ENCODE results near the gene IFT80. TPM values are rescaled to one million over a fixed set of nuclear protein-coding genes. Genes with fewer than 3 reads are reported as not detected.
"Not testable (repeated sequence)": the region's sequence is repeated elsewhere in the genome, so short reads cannot be mapped to it uniquely, and the experiment has no call there.

IFT80 gene
- total RNA-seq, 1 donor from 2014 or later = 26.8 TPM

DNA sequence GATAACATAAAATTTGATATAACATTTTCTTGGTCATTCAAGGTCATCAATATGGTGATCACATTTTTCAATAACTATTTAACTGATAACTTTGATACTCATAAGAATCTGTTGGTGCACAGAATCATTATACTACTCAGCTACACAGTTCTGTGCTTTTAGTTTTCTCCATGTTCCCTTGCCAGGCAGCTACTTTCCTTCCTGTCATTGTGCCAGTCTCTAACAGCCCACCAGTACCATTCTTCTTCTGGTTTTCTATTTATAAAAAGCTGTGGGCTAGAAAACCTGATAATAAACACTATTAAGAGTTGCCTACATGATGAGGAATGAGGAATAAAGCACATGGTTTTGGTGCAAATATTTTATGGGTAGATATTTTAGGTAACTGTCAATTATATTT, 96.2 kb downstream of the IFT80 start:
- ATAC-seq = no peak
- intact Hi-C loops (cut with DNase I) = no loop called here

DNA sequence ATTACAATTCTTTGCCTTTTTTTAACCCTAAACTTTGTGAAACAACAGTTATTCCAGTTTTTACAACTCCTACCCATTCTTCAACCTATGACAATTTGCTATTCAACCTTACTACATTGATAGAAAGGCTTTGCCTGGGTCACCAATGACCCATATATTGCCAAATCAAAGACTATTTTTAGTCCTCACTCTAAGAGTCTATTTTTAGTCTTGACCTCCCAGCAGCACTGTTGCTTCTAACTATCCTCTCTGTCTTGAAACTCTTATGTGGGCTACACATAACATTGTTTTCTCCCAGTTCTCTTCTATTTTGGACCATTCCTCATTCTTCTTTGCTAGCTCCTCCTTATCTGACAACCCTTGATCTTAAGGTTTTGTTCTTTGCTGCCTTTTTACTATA, 102.4 kb downstream of the IFT80 start:
- ATAC-seq = peak; percentile 44

More for the DNA sequence above, 96.2 kb downstream of the IFT80 start:
- no peak for DNase-seq (ENCODE audit: low spot score)

DNA sequence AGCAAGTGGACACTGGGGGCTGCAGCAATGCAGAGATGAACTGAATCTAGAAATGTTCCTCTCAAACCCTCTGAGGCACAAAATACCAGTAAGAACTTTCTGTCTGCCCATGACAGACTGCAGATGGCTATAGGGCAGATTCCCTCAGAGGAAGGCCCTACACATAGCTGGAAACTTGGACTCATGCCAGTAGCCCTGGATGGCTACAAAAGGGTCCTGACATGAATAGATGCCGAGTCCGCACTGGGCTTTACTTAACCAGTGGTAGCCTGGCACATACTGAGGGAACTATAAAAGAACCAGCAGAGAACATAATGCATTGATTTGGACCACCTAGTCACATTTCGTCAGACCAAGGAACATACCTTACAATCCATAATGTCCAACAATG, 107.1 kb downstream of the IFT80 start:
- intact Hi-C loops (cut with DNase I) = no loop called here
- no peak for ATAC-seq
- DNase-seq (ENCODE audit: low spot score) = no peak

More for the DNA sequence above, 102.4 kb downstream of the IFT80 start:
- intact Hi-C loops (cut with DNase I) = no loop called here
- DNase-seq (ENCODE audit: low spot score) = no peak

DNA sequence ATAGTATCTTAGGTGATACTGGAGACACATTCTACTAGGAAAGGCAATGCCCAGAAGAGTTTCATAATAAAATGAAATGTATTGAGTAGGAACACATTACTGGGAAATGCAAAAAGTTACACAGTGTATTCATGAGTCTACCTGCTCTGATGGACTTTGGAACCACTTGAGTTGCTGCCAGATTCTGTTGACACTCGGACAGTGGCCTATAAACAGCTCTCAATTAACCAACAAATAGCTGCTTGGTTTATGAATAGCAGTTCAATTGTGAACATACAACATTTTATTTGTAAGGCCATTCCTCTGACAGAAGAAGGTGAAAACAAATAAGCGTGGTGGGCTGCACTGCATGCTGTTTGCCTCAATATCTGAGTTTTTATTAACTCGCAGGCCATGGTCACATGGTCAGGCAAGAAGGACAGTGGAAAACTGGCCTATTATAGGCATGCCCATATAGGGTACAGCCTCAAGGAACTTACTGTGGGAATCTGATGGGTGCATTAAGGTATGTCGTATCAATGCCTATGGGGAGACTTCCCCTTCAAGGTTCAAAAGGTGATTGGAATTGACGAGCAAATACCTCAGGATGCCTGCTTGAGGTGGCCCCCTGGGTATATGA, 107.6 kb downstream of the IFT80 start:
- no peak for DNase-seq (ENCODE audit: low spot score)
- no peak for ATAC-seq
- intact Hi-C loops (cut with DNase I) = no loop called here

DNA sequence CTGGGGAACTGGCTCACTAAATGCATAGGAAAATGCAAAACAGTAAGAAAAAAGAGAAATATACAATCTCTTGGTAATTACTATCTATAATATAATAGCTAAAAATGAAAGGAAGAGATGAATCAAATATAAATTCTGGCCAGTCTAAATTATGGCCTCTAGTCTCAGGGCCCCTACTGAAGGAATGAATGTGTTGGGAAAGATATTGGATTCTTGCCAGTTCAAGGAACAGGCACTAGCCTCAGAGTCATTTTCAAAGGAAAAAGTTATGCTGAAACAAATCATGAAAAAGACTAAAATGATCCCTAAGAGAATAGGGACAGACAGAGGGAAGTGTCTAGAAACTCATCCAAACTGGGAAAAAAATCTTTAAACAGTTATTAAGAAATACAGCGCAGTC, 111.4 kb downstream of the IFT80 start:
- ATAC-seq (no peak), DNase-seq (ENCODE audit: low spot score) (no peak)
- intact Hi-C loops (cut with DNase I) = no loop called here

DNA sequence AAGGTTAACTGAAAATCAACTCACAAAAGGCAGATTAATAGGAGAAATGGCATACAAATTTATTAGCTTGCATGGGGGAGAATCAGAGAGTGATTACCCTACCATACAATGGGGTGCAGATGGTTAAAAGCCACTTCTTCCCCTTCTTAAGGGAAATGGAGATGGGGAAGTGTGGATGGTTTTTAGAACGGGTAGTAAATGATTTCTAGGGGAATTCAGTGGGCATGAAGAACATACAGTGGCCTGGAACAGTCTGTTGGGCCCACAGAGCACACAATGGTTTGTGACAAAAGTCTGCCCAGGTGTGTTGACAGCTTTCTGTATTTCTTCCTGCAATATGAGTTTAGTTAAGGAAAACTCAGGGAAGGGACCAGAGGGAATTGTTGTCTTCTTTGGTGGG, 112.8 kb downstream of the IFT80 start:
- DNase-seq (ENCODE audit: low spot score) (no peak), ATAC-seq (no peak)
- intact Hi-C loops (cut with DNase I) = no loop called here

DNA sequence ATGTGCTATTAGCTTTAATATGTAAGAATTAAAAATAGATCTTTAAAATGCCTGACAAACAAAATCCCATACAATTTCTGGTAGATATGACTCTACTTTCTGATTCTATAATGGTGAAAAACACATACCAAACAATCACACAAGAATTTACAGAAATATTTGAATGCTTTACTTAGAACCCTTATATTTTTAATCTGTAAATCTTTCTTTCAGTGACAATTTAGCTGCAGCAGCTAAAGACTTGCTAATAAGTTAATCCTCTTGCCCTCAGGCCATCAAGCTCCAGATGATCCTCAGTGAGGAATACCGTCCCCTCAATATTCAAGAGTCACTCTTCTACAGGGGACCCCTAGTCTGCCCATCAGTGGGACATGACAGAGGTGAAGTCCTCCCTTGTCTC, 118.2 kb downstream of the IFT80 start:
- DNase-seq (ENCODE audit: low spot score) (no peak), ATAC-seq (no peak)
- intact Hi-C loops (cut with DNase I) = no loop called here

DNA sequence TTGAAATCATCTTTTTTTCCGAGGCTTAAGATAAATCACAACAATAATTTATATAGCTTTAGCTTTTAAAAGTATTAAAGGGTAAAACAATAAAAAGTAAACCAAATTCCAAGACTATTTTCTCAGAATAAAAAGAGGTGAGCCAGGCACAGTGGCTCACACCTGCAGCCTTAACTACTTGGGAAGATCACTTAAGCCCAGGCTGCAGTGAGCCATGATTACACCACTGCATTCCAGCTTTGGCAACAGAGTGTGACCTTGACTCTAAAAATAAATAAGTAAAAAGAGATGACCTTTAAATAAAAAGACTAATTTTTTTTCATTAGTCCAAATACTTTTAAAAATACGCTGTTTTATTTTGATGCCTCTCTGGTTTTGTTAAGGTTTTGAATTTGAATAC, 119.4 kb downstream of the IFT80 start:
- DNase-seq (ENCODE audit: low spot score) (no peak), ATAC-seq (no peak)
- intact Hi-C loops (cut with DNase I) = no loop called here

DNA sequence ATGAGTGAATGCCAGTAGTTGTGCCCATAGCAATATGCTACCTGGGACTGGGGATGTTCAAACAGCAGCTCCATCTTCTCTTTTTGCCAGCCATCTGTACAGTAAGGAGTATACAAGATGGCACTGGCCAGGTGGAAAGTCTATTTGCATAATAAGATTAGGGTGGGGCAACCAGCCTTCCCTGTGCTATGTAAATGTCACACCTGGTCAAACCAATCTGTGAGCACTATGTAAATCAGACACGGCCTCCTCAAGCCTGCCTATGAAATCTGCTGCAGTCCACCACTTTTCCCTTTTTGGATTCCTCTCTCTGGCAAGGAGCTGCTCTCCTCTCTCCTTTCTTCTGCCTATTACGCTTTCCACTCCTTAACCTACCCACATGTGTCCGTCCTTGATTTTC, 120.8 kb downstream of the IFT80 start:
- intact Hi-C loops (cut with DNase I) = no loop called here
- DNase-seq (ENCODE audit: low spot score) = no peak
- ATAC-seq = no peak

DNA sequence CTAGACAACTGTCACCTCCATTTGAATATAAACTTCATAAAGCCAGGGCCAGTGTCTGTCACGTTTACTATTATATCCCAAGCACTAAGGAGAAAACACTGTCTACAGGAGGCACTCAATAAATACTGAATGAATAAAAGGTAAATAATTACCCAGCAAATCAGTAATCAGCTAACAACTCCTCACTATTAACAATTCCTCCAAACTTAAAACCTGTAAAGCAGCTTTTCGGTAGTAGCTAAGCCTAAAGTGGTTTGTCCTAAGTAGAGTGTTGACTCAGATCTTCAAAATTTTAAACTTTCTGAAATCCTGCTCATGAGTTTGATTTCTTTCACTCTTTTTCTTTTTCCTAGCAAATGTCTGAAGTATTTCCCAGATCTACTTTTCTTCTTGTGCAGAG, 133.9 kb downstream of the IFT80 start:
- ATAC-seq (no peak), DNase-seq (ENCODE audit: low spot score) (no peak)
- intact Hi-C loops (cut with DNase I) = no loop called here

DNA sequence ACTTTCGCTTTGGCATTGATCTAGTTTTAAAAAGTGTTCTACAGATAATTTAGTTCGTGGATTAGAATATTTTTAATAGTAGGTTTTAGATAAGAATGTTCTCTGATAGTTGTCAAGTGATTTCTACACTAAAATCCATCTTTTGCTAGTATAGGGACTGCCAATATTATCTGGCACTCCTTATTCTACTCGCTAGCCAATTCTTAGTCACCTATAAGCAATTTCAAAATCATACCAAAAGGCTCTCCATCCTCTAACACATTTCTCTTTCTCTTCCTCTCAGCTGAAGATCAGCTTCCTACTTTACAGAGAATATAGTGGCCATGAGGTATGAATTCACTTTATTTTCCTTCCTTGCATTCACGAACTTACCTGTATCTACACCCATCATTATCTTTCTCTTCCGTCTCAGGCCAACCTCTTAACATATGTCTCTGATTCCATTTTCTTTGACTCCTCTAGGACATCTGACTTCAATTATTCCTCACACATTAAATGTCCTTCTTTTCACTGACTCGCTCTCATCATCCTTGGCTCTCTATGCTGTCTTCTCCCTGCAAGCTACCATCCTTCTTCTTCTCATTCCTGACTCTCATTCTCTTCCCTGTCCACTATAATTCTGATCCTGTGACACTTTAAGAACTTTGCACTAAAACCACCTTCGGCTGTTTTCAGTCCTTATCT, 138.3 kb downstream of the IFT80 start:
- ATAC-seq (peak; percentile 44), DNase-seq (ENCODE audit: low spot score) (no peak)
- intact Hi-C loops (cut with DNase I) = no loop called here

DNA sequence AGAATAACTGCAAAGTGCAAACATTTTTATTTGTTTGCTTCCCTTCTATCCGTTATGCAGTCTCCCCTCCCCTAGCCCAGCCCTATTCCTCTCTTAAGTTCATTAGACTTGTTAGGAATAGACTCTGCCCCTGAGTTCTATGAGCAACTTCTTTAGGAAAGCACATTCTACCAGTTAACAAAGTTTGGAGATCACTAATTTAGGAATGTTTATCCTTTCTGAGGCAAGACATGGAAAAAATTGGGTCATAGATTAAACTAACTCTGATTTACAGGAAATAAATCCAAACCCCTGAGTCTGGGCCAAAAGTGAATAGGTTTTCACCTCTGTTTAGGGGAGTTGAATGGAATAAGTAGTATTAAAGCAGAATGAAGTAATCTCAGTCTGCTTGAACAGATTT, 139.4 kb downstream of the IFT80 start:
- intact Hi-C loops (cut with DNase I) = no loop called here
- ATAC-seq (no peak), DNase-seq (ENCODE audit: low spot score) (no peak)

DNA sequence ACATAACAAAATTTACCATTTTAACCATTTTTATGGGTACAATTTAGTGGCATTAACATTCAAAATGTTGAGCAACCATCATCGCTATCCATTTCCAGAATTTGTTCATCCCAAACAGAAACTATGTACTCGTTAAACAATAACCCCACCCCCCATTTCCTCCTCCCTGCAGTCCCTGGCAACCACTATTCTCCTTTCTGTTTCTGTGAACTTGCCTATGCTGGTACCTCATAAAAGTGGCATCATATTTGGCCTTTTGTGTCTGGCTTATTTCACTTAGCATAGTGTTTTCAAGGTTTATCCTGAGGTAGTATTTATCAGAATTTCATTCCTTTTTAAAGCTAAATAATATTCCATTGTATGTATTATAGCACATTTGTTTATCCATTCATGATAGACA, 141.4 kb downstream of the IFT80 start:
- intact Hi-C loops (cut with DNase I) = no loop called here
- no peak for DNase-seq (ENCODE audit: low spot score)

DNA sequence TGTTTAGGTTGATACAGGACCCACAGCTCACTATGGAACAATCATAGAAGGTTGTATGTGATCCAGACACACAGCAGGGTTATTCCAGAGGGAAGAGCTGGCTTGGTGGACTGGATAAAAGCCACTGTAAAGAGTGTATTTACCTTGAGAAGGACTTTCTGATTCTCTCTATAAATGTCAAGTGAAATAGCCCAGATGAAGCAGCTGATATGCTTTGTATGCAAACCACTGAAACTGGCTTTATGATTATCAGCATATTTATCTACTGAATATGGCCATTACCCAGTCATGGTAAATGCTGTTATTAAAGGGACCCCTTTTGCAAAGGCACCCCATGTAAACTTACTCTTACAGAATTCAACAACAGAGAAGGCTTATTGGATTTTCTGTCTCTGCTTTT, 145.7 kb downstream of the IFT80 start:
- ATAC-seq = no peak
- no peak for DNase-seq (ENCODE audit: low spot score)
- intact Hi-C loops (cut with DNase I) = no loop called here

More for the DNA sequence above, 141.4 kb downstream of the IFT80 start:
- ATAC-seq = no peak

DNA sequence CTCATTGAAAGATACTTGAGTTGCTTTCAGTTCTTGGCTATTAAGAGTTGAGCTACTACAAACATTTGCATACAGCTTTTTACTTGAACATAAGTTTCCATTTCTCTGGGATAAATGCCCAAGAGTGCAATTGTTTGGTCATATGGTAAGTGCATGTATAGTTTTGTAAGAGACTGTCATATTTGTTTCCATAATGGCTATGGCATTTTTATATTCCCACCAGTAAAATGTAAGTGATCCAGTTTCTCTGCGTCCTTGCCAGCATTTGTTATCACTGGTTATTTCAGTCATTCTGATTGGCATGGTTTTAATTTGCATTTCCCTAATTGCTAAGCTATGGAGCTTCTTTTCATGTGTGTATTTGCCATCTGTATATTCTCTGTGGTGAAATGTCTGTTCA, 151.3 kb downstream of the IFT80 start:
- DNase-seq (ENCODE audit: low spot score) (no peak), ATAC-seq (no peak)
- intact Hi-C loops (cut with DNase I) = no loop called here

DNA sequence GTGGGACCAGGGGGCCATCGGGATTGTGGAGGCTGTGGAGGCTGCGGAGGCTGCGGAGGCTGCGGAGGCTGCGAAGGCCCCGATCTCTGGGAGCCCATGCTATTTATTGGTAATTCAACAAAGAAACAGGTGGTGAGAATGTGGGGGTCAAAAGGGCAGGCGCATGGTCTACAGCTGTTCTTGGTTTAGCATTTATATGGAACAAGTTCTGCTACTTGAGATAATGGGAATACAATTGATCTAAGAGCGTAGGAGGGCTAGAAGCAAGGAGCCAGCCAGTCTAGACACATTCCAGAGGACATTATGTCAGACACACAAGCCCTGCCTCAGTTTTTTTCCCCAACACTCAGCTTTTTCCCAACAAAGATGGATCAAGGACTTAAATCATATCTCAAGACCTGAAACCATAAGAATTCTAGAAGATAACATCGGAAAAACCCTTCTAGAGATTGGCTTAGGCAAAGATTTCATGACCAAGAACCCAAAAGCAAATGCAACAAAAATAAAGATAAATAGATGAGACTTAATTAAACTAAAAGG, 153.7 kb downstream of the IFT80 start:
- no peak for DNase-seq (ENCODE audit: low spot score)
- intact Hi-C loops (cut with DNase I) = no loop called here
- ATAC-seq = no peak

DNA sequence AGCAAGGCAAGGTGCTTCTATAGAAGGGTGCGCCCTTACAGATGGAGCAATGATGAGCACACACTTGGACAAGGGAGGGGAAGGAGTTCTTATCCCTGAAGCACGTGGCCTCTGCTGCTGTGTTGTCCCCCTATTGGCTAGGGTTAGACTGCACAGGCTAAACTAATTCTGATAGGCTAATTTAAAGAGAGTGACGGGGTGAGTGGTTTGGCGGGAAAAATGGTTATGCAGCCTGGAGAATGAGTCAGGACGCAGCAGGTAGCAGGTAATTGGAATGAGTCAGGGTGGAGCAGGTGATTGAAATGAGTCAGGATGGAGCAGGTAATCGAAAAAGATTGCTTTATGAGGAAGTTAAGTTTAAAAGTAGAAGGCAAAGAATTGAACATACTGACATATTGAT, 158.3 kb downstream of the IFT80 start:
- ATAC-seq; intact Hi-C loops (cut with DNase I); DNase-seq (ENCODE audit: low spot score): not testable (repeated sequence)

DNA sequence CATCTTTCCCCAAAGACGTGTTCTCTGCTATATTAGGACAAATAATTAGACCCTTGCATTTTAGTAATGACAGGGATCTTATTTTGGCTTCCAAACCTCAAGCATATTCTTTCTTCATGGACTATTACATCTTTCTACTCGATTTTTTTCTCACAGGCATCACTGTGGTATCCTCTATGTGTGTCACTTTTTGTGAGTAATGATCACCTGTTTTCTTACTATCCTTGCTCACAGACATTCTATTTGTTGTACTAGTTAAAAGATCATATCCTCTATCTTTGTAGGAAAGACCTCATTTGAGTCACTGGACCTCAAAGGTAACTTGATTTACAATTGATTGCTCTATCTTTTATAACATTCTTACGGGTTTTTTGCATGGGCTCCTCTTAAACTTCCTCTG, 167.0 kb downstream of the IFT80 start:
- intact Hi-C loops (cut with DNase I) = no loop called here
- DNase-seq (ENCODE audit: low spot score) (no peak), ATAC-seq (no peak)

DNA sequence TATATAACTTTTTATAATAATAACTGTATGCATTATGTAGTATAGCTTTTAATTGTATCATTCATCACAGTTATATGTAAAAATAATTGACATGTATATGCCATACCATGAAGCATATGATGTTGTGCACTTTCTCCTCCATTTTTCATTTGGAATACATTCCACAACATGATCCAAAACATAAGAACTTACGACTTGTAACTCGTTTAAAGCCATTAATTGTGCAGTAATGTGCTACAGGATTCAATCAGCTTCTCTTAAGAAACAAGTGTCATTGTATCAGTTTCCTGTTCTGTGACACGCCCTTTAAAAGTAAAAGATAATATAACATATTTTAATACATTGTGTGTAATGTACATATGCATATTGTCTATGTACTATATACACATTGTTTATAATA, 171.6 kb downstream of the IFT80 start:
- intact Hi-C loops (cut with DNase I) = no loop called here
- ATAC-seq (no peak), DNase-seq (ENCODE audit: low spot score) (no peak)

DNA sequence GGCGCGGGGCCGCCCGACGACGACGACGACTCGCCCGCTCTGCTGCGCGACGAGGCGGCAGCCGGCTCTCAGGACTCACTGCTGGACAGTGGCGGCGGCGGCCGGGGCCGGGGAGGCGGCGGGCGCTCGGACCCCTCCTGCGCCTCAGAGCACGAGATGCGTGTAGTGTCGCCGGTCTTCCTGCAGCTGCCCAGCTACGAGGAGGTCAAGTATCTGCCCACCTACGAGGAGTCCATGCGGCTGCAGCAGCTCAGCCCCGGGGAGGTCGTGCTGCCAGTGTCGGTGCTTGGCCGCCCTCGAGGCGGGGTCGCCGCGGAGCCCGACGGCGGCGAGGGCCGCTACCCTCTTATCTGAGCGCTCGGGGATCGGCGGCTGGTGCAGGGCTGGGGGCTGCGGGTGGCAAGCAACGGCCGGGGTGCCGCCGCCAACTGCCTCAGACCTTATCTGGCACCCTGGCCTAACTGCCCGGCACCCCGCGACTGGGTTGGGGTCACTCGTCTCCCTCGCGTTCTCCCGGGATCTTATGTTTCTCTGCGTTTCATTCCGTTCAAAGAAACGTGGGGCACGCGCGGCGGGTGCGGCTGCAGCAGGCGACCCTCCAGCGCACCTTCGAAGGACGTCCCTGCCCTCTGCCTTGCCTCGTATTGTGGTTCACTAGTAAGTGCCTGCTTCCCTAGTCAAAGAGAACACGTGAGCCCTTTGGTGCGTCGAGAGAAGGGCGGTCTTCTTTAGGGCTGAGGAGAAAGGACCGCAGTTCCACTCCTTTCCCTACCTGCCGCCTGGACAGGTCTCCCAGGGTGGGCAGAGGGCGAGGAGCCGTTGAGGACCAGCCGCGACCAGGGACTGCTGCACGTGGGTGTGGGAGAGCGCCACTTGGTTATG, 172.8 kb downstream of the IFT80 start:
- DNase-seq (ENCODE audit: low spot score) = no peak
- ATAC-seq = peak; percentile 26
- intact Hi-C loops (cut with DNase I) = no loop called here
